HEK293 (cell line): ENCODE data around the gene TNFRSF17.

Source experiments
- CTCF ChIA-PET: fragments of 350-600 bp; formaldehyde crosslinking; extraction: SDS; loops from one replicate; lab custom pipeline; 2021; ENCODE audit warnings: antibody characterized with exemption; lab: Yijun Ruan, JAX
- POLR2A ChIA-PET: fragments of 300-600 bp; formaldehyde crosslinking; extraction: SDS; loops from one replicate; lab custom pipeline; 2020; ENCODE audit warnings: antibody characterized with exemption, inconsistent platforms; lab: Yijun Ruan, JAX
- H3K27ac ChIP-seq: fragments of 200-500 bp; sonication (Bioruptor generic); 2 replicates; pipeline ENCODE4 v1.5.1; 2014; ENCODE audit warnings: low read depth, low read length, control low read depth, inconsistent platforms; ENCODE audit errors: extremely low read depth
- H3K36me3 ChIP-seq, 2 experiments: fragments of 200-500 bp in 1 of 2; sonication (Bioruptor generic) in 1 of 2; 1 replicate in 1 of 2; 2 replicates in 1 of 2; pipeline ENCODE4 v1.5.1; 2014 to 2017; ENCODE audit warnings: inconsistent platforms in 2 of 2, low read length in 2 of 2; ENCODE audit not compliant: control insufficient read depth in 2 of 2, insufficient read depth in 1 of 2
- H3K4me1 ChIP-seq: fragments of 200-500 bp; sonication (Bioruptor generic); 2 replicates; pipeline ENCODE4 v1.5.1; 2014; ENCODE audit warnings: mild to moderate bottlenecking, low read length, inconsistent platforms; ENCODE audit not compliant: control insufficient read depth, insufficient read depth
- H3K4me3 ChIP-seq: 2 replicates; pipeline ENCODE4 v1.5.1; 2011; ENCODE audit warnings: low read depth, mild to moderate bottlenecking, control low read depth, low read length, moderate library complexity
- H3K9me3 ChIP-seq: fragments of 200-500 bp; sonication (Bioruptor generic); 2 replicates; pipeline ENCODE4 v1.5.1; 2014; ENCODE audit warnings: low read depth, low read length, inconsistent platforms; ENCODE audit not compliant: control insufficient read depth, insufficient read depth
- INSM2 ChIP-seq: fragments of 450-650 bp; formaldehyde crosslinking; IDR thresholded peaks from 2 replicates; pipeline ENCODE4 v1.5.1; 2016; ENCODE audit warnings: missing biosample characterization, missing genetic modification characterization
- ZBTB17 ChIP-seq: fragments of 450-650 bp; formaldehyde crosslinking; IDR thresholded peaks from 2 replicates; pipeline ENCODE4 v1.5.1; 2016; ENCODE audit warnings: missing biosample characterization, missing genetic modification characterization
- ZNF155 ChIP-seq: fragments of 450-650 bp; formaldehyde crosslinking; IDR thresholded peaks from 2 replicates; pipeline ENCODE4 v1.5.1; 2016; ENCODE audit warnings: missing biosample characterization, missing genetic modification characterization
- ZNF16 ChIP-seq: fragments of 450-650 bp; formaldehyde crosslinking; IDR thresholded peaks from 2 replicates; pipeline ENCODE4 v1.5.1; 2016; ENCODE audit warnings: low read depth, missing biosample characterization, missing genetic modification characterization
- ZNF223 ChIP-seq: fragments of 450-650 bp; formaldehyde crosslinking; IDR thresholded peaks from 2 replicates; pipeline ENCODE4 v1.5.1; 2016; ENCODE audit warnings: missing biosample characterization, missing genetic modification characterization
- ZNF488 ChIP-seq: fragments of 450-650 bp; formaldehyde crosslinking; IDR thresholded peaks from 2 replicates; pipeline ENCODE4 v1.5.1; 2016; ENCODE audit warnings: missing biosample characterization, missing genetic modification characterization
- ZNF621 ChIP-seq: fragments of 450-650 bp; formaldehyde crosslinking; IDR thresholded peaks from 2 replicates; pipeline ENCODE4 v1.5.1; 2017; ENCODE audit warnings: missing biosample characterization, missing genetic modification characterization
- ZNF664 ChIP-seq: fragments of 450-650 bp; formaldehyde crosslinking; IDR thresholded peaks from 2 replicates; pipeline ENCODE4 v1.5.1; 2016; ENCODE audit warnings: missing biosample characterization, missing genetic modification characterization
- ZNF785 ChIP-seq: fragments of 450-650 bp; formaldehyde crosslinking; IDR thresholded peaks from 2 replicates; pipeline ENCODE4 v1.5.1; 2016; ENCODE audit warnings: missing biosample characterization, missing genetic modification characterization
- ZSCAN30 ChIP-seq: fragments of 450-650 bp; IDR thresholded peaks from 2 replicates; pipeline ENCODE4 v1.5.1; 2018; ENCODE audit warnings: missing biosample characterization, mild to moderate bottlenecking, missing genetic modification characterization, moderate library complexity
- TF ChIP-seq, protein P1 (sequence below): fragments of 450-650 bp; formaldehyde crosslinking; IDR thresholded peaks from 2 replicates; pipeline ENCODE4 v1.5.1; 2016; ENCODE audit warnings: missing biosample characterization, missing genetic modification characterization
- TF ChIP-seq, protein P2 (sequence below): fragments of 450-650 bp; formaldehyde crosslinking; conservative IDR thresholded peaks from 2 replicates; pipeline ENCODE4 v1.5.1; 2016; ENCODE audit warnings: low read depth, missing biosample characterization, missing genetic modification characterization

Gene TNFRSF17

DNA sequence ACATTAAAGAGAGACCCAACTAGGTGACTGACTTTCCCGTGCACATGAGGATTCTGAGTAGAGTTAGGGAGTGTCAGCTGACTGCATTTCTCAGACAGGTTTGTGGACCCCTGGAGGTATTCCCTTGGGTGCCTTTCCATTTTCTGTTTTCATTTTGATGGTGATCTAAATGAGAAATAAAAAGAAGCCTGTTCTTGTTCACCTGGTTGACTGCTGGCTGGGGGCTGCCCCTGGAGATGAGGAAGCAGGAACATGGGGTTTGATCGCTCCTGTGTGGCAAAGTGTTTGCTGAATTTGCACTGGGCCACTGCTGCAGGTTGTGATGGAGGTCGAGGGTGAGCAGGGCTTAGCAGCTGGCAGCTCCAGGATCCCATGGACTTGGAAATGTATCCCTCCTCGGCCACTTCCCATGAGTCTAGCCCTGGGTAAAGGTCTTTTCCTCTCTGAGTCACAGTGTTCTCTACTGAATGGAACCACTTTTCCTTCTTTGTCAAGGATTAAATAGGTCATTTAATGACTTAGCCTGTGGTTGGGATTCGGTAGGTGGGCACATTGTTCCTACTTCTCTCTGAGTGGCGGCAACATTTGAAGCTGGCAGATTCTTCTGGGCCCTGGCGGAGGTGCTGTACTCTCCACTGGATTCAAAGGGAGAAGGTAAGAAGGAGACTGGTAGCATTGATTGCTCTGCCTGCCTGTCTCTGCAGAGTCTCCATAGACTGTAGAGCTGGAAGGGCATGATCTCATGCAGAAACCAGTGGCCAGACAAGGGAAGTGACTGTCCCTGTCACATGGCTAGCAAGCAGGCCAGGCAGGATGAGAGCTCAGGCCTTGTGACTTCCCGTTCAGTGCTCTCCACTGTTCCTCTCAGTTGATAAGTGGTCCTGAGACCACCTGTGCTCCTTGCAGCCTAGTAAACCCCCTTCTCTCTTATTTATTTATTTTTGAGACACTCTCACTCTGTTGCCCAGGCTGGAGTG, 29.4 kb downstream of the TNFRSF17 start:
- no peaks in the 10 kb centered on the region for H3K36me3 ChIP-seq
- H3K27ac ChIP-seq = no peak overlapping the region
- POLR2A ChIA-PET = interaction anchor here (1.9 kb wide), 1 partner anchor 18 kb away, joined by 7 read pairs; the partner anchor contains the start of gene SNX29
- H3K4me1 ChIP-seq = no peaks in the 10 kb centered on the region
- CTCF ChIA-PET = interaction anchor here (0.6 to 0.9 kb wide), 3 partner anchors 9 to 1379 kb away, joined by 3 to 6 read pairs (median 3); no protein-coding TSS in a partner anchor
- H3K4me3 ChIP-seq = no peak overlapping the region
- no peaks in the 10 kb centered on the region for H3K9me3 ChIP-seq
- TF ChIP-seq ZBTB17 (peak; percentile 87), ZSCAN30 (tag by site-specific recombination) (no peak)

- H3K4me3 ChIP-seq = no peak overlapping the region
- no peaks in the 10 kb centered on the region for H3K36me3 ChIP-seq
- no peaks in the 10 kb centered on the region for H3K9me3 ChIP-seq
- no peaks in the 10 kb centered on the region for H3K4me1 ChIP-seq
- TF ChIP-seq ZNF155 (tag by site-specific recombination) (no peak), ZNF488 (tag by site-specific recombination) (no peak), ZNF621 (no peak), ZNF785 (tag by site-specific recombination) (no peak), ZNF223 (tag by site-specific recombination) (no peak), INSM2 (no peak), ZNF16 (tag by site-specific recombination) (no peak), ZNF664 (no peak)
- TF ChIP-seq, protein P1, sequence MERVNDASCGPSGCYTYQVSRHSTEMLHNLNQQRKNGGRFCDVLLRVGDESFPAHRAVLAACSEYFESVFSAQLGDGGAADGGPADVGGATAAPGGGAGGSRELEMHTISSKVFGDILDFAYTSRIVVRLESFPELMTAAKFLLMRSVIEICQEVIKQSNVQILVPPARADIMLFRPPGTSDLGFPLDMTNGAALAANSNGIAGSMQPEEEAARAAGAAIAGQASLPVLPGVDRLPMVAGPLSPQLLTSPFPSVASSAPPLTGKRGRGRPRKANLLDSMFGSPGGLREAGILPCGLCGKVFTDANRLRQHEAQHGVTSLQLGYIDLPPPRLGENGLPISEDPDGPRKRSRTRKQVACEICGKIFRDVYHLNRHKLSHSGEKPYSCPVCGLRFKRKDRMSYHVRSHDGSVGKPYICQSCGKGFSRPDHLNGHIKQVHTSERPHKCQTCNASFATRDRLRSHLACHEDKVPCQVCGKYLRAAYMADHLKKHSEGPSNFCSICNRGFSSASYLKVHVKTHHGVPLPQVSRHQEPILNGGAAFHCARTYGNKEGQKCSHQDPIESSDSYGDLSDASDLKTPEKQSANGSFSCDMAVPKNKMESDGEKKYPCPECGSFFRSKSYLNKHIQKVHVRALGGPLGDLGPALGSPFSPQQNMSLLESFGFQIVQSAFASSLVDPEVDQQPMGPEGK (tag by site-specific recombination) = no peak
- TF ChIP-seq, protein P2, sequence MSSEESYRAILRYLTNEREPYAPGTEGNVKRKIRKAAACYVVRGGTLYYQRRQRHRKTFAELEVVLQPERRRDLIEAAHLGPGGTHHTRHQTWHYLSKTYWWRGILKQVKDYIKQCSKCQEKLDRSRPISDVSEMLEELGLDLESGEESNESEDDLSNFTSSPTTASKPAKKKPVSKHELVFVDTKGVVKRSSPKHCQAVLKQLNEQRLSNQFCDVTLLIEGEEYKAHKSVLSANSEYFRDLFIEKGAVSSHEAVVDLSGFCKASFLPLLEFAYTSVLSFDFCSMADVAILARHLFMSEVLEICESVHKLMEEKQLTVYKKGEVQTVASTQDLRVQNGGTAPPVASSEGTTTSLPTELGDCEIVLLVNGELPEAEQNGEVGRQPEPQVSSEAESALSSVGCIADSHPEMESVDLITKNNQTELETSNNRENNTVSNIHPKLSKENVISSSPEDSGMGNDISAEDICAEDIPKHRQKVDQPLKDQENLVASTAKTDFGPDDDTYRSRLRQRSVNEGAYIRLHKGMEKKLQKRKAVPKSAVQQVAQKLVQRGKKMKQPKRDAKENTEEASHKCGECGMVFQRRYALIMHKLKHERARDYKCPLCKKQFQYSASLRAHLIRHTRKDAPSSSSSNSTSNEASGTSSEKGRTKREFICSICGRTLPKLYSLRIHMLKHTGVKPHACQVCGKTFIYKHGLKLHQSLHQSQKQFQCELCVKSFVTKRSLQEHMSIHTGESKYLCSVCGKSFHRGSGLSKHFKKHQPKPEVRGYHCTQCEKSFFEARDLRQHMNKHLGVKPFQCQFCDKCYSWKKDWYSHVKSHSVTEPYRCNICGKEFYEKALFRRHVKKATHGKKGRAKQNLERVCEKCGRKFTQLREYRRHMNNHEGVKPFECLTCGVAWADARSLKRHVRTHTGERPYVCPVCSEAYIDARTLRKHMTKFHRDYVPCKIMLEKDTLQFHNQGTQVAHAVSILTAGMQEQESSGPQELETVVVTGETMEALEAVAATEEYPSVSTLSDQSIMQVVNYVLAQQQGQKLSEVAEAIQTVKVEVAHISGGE (tag by site-specific recombination) = no peak
- TF ChIP-seq, all 188 proteins: peak for 0
- CTCF ChIA-PET = interaction anchor here (0.7 to 1.9 kb wide), 2 partner anchors 71 to 1030 kb away, joined by 3 to 6 read pairs; no protein-coding TSS in a partner anchor
- POLR2A ChIA-PET = interaction anchor here (1.5 kb wide), 1 partner anchor 20 kb away, joined by 3 read pairs; the partner anchor contains the start of gene SNX29
- no peak overlapping the region for H3K27ac ChIP-seq
Observed at GRCh38 chr16:11996433-11997330, 31.7 kb downstream of the TNFRSF17 start.
